GM11168 (cell line): Measurements from ENCODE around the gene OTUD5.

Experiments used
- in situ Hi-C: fragments of 300-500 bp; cut with MboI; formaldehyde crosslinking; loops from one replicate; pipeline ENCODE4 v1.12.0; 2022; ENCODE audit warnings: low sequenced_read_pairs; ENCODE audit not compliant: unreplicated experiment

The OTUD5 gene

GRCh38 chrX:48974033-48974432, 16.6 kb upstream of the OTUD5 start:
- in situ Hi-C loops, result no loop called here

- in situ Hi-C loops, result no loop called here
These were observed 15.1 kb upstream of the OTUD5 start for GRCh38 chrX:48972220-48973164.

GRCh38 chrX:48971249-48972219, 14.1 kb upstream of the OTUD5 start, which contains the start of gene KCND1:
Gene KCND1 (minus strand): TSS chrX:48971844. CDS start chrX:48970271, 1,573 bp downstream.
- in situ Hi-C loops, result no loop called here

GRCh38 chrX:48969471-48969870, 12.1 kb upstream of the OTUD5 start:
- in situ Hi-C loops, result no loop called here

GRCh38 chrX:48968377-48968776, 11.0 kb upstream of the OTUD5 start:
- in situ Hi-C loops, result no loop called here

GRCh38 chrX:48966796-48967579, 9.6 kb upstream of the OTUD5 start:
- in situ Hi-C loops, result no loop called here

GRCh38 chrX:48965959-48966358, 8.6 kb upstream of the OTUD5 start:
- in situ Hi-C loops, result no loop called here

GRCh38 chrX:48961585-48962091, 4.2 kb upstream of the OTUD5 start:
- in situ Hi-C loops, result no loop called here

GRCh38 chrX:48960291-48960690, 2.9 kb upstream of the OTUD5 start:
- in situ Hi-C loops, result no loop called here

- in situ Hi-C loops, result no loop called here
These were observed 1.3 kb upstream of the OTUD5 start for GRCh38 chrX:48958635-48959094.

GRCh38 chrX:48957827-48958634, 624 bp upstream of the OTUD5 start:
- in situ Hi-C loops, result no loop called here

GRCh38 chrX:48956728-48957414, 536 bp downstream of the OTUD5 start:
- in situ Hi-C loops, result no loop called here

GRCh38 chrX:48948589-48948988, 8.8 kb downstream of the OTUD5 start:
- in situ Hi-C loops, result loop anchor here (5.0 kb wide), 1 partner anchor 36 kb away; the partner anchor contains the start of gene SLC35A2

GRCh38 chrX:48945517-48946348, 11.7 kb downstream of the OTUD5 start:
- in situ Hi-C loops, result loop anchor here (5.0 kb wide), 1 partner anchor 33 kb away; the partner anchor contains the start of gene SLC35A2

- in situ Hi-C loops, result no loop called here
These were observed 14.5 kb downstream of the OTUD5 start for GRCh38 chrX:48942895-48943294.

GRCh38 chrX:48940404-48940955, 16.9 kb downstream of the OTUD5 start:
- in situ Hi-C loops, result no loop called here
